ENCODE data around the gene OTUD5.

OTUD5 gene

DNA sequence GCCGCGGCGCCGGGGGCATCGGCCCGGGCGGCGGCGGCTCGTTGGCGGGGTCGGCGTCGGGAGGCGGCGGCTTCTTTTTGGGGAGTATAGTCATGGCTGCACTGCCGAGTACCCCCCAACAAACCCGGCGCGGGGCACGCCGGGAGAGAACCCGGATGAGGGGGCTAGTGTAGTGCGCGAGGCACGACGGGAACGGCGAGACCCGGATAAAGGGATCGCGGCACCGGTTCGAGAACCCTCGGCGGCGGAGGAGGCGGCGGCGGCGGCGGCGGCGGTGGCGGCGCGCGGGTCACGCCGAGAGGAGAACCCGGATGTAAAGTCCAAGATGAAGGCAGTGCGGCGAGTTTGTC lies at the start of gene OTUD5:
OTUD5 (minus strand) TSS at position 131 of the 350 bp plus-strand sequence; CDS start at position 94, 37 bp downstream.
- ChIA-PET POLR2A (interaction anchor here (1.3 to 2.1 kb wide), 4 partner anchors 11 to 86 kb away, joined by 6 to 11 read pairs (median 8); partner anchors contain the start of gene TFE3), CTCF (interaction anchor here (1.5 to 2.9 kb wide), 2 partner anchors 84 to 87 kb away, joined by 5 to 9 read pairs; no protein-coding TSS in a partner anchor)
- TF ChIP-seq CTCF (IDR thresholded peaks at IDR 0.05; ENCODE audit: insufficient read depth, low read length, missing control alignments): no peak
- H3K4me3 ChIP-seq (ENCODE audit: low read depth, low read length): peak within 1 kb of the TSS; percentile 72
- no peak for DNase-seq (ENCODE audit: low read depth, low spot score)

DNA sequence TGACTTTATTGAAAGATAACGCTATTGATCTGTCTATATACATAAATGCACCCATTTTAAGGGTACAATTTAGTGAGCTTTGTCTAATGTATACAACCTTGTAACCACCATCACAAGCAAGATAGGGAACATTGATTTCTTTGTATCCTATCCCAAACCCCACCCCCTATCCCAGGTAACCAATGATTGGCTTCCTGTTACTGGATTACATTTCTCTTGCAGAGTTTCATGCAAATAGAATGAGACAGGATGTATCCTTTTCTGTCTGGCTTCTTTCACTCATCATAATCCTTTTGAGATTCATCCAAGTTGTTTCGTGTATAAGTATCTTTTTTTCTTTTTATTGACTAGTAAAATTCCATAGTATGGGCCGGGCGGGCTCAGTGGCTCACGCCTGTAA lies 46.3 kb upstream of the OTUD5 start:
- ChIA-PET CTCF (no interaction called here), POLR2A (no interaction called here)

GRCh38 chrX:49002091-49002935 lies 44.9 kb upstream of the OTUD5 start, which contains the start of gene GRIPAP1:
GRIPAP1 (minus strand) TSS chrX:49002264; CDS start chrX:49002229, 35 bp downstream.
- no peak for TF ChIP-seq CTCF (IDR thresholded peaks at IDR 0.05; ENCODE audit: insufficient read depth, low read length, missing control alignments)
- ChIA-PET POLR2A (interaction anchor here (0.6 to 1.3 kb wide), 5 partner anchors 11 to 44 kb away, joined by 3 to 8 read pairs (median 4); partner anchors contain the start of gene TFE3), CTCF (interaction anchor here (1.0 kb wide), 1 partner anchor 38 kb away, joined by 3 read pairs; no protein-coding TSS in a partner anchor)
- H3K4me3 ChIP-seq (ENCODE audit: low read depth, low read length): peak within 1 kb of the TSS; percentile 75
- DNase-seq (ENCODE audit: low read depth, low spot score): peak; percentile 90

More for the DNA sequence above, 46.3 kb upstream of the OTUD5 start:
- no peak overlapping the region for H3K4me3 ChIP-seq (ENCODE audit: low read depth, low read length)
- no peak for TF ChIP-seq CTCF (IDR thresholded peaks at IDR 0.05; ENCODE audit: insufficient read depth, low read length, missing control alignments)
- no peak for DNase-seq (ENCODE audit: low read depth, low spot score)

GRCh38 chrX:49001521-49002090 lies 44.2 kb upstream of the OTUD5 start:
- DNase-seq (ENCODE audit: low read depth, low spot score): no peak
- TF ChIP-seq CTCF (IDR thresholded peaks at IDR 0.05; ENCODE audit: insufficient read depth, low read length, missing control alignments): no peak
- ChIA-PET POLR2A (interaction anchor here (0.6 to 1.3 kb wide), 3 partner anchors 24 to 42 kb away, joined by 4 to 8 read pairs (median 4); partner anchors contain the start of gene TFE3), CTCF (interaction anchor here (1.0 kb wide), 1 partner anchor 39 kb away, joined by 3 read pairs; no protein-coding TSS in a partner anchor)
- peak overlapping the region; percentile 75 for H3K4me3 ChIP-seq (ENCODE audit: low read depth, low read length)

- no peak overlapping the region; the same call in 1 of the 2 replicates for H3K4me3 ChIP-seq (ENCODE audit: low read depth, low read length)
- TF ChIP-seq CTCF (IDR thresholded peaks at IDR 0.05; ENCODE audit: insufficient read depth, low read length, missing control alignments): no peak
- CTCF ChIA-PET: no interaction called here
- no peak for DNase-seq (ENCODE audit: low read depth, low spot score)
- POLR2A ChIA-PET: no interaction called here
Observed at GRCh38 chrX:49000636-49001035, 43.2 kb upstream of the OTUD5 start.

DNA sequence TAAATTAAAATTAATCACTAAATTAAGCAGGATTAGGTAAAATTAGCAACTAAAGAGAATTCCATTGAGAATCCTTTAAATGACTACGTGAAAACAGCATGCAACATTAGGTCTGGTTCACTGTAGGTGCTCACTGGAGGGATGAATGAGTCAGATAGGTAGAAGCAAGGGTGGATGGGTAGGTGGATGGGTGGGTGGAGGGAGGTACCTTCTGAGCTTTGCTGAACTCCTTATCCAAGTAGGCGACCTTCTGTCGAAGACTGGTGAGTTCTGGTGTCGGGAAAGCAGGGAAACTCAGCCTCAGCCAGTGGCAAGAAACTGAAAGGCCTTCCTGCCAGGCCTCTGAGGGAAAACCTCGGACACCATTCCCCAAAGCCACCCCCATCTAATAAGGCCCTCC lies 41.6 kb upstream of the OTUD5 start:
- POLR2A ChIA-PET: no interaction called here
- no peak for DNase-seq (ENCODE audit: low read depth, low spot score)
- no peak overlapping the region for H3K4me3 ChIP-seq (ENCODE audit: low read depth, low read length)
- CTCF ChIA-PET: no interaction called here
- TF ChIP-seq CTCF (IDR thresholded peaks at IDR 0.05; ENCODE audit: insufficient read depth, low read length, missing control alignments): no peak
